Left hindlimb (tissue), 1 donor: ENCODE data around the gene SRP72.
"Not testable (repeated sequence)": the region's sequence is repeated elsewhere in the genome, so short reads cannot be mapped to it uniquely, and the experiment has no call there.

Source experiments
- DNase-seq: peaks from one replicate; pipeline ENCODE4 v3.0.0-alpha.2; 2018

The SRP72 gene, protein sequence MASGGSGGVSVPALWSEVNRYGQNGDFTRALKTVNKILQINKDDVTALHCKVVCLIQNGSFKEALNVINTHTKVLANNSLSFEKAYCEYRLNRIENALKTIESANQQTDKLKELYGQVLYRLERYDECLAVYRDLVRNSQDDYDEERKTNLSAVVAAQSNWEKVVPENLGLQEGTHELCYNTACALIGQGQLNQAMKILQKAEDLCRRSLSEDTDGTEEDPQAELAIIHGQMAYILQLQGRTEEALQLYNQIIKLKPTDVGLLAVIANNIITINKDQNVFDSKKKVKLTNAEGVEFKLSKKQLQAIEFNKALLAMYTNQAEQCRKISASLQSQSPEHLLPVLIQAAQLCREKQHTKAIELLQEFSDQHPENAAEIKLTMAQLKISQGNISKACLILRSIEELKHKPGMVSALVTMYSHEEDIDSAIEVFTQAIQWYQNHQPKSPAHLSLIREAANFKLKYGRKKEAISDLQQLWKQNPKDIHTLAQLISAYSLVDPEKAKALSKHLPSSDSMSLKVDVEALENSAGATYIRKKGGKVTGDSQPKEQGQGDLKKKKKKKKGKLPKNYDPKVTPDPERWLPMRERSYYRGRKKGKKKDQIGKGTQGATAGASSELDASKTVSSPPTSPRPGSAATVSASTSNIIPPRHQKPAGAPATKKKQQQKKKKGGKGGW

DNA sequence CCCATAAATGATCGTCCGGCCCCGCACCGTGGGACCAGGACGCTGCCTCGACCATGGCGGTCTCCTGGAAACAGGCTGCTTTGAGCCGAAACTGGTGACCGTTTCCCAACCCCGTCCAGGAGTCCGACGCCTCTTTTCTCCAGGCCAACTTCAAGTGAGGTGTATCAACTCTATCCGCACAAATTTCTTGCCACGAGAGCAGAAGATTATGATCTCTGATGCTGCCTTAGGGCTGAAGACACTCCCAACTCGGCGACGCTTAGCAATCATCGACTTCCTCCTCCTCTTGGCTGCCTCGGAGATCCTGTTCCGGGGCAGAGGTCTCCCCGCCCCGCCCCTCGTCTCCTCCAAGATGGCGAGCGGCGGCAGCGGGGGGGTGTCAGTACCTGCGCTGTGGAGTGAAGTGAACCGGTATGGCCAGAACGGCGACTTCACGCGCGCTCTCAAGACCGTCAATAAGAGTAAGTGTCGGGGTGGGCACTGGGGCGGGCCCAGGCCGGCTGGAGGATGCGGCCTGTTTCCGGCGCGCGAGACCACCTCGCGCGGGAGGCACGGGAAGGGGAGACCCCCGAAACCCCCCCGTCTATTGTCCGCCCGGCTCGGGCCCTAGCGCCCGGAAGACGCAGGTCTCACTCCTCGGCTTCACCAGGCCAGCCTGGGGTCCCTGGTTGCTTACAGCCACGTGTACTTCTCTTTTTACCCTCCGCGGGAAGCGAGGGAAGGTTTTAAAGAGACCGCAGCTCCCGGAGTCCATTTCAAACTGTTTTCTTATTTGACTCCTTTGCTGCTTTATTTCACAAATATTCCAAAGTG lies at the start of gene SRP72:
TSS of gene SRP72 (plus strand) at position 334 of the 813 bp plus-strand sequence. CDS start at position 353, 19 bp downstream.
- peak; percentile 93 for DNase-seq

DNA sequence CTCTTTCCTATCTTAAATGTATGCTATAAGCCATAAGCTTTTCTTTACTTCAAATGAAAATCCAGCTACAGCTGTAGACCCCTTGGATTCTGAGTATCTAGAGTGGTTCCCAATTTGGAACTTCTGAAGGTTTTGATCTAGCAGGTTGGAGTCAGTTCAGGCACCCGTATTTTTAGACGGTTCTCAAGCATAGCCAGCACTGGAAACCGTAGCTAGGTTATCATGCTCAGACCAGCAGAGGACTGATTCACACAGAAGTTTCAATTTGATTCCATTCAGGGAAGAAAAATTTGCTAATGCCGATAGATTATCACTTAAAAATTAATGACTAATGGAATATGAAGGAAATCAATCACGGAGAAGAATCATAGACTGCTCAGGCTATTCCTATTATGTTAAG lies 43.2 kb upstream of the SRP72 start:
- DNase-seq = no peak

DNA sequence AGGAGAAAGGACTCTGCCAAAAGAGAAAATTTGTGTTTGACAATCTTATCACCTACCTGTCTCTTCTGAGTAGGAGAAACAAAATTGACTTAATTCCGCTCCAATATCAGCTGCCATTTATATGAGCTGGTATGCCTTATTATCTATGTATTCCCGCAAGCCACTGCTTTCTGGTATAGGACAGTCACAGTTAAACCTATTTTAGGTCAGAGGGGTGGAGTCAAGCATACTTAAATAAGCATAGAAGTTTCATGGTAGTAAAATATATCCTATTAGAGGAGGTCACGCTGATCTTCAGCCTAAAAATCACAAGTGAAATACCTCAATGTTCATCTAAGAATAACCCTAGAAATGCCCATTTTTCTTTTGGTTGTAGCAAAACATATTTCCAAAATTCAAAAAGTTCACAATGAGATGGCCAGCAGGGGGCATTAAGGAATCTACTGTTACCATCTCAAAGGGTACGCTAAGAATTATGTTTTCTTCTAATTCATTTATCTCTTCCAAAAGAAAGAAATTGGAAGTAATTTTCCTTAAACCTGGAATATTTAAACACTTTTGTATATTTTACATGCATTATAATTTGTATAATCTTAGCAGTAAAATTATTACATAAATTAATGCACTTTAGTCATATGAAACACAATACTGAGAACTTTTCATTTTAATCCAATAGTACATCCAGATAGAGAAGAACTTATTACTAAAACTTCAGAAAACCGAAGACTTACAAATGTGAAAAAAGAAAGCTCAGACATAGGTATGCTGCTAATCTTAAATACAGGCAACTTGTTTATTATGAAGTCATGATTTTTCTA lies 42.5 kb upstream of the SRP72 start:
- DNase-seq = no peak

DNA sequence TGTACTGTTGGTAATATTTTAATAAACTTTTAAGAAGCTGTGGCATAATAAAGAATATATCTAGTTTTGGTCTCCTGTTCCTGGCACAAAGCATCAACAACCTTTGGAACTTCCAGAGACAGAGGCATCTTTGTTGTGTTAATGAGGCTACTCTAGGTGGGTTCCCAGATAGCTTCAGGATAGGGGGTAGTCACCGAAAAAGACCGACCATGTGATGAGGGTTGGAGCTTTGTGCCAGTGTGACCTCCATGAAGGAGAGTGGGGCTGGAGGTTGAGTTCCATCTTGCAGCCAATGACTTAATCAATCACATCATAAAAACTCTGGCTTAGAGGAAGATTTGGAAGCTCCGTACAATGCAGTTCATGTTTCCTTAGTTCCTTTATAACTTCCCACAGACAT lies 41.9 kb upstream of the SRP72 start:
- DNase-seq = no peak

DNA sequence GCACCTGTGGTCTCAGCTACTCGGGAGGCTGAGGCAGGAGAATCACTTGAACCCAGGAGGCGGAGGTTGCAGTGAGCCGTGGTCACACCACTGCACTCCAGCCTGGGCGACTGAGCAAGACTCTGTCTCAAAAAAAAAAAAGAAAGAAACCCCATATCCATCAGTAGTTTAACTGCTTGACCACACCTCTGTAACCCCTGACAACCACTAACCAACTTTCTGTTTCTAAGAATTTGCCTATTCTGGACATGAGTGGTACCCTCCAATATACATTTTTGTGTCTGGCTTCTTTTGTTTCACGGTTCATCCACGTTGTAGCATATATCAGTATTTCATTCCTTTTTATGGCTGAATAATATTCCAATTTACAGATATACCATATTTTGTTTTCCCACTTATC lies 41.1 kb upstream of the SRP72 start:
- DNase-seq = no peak

DNA sequence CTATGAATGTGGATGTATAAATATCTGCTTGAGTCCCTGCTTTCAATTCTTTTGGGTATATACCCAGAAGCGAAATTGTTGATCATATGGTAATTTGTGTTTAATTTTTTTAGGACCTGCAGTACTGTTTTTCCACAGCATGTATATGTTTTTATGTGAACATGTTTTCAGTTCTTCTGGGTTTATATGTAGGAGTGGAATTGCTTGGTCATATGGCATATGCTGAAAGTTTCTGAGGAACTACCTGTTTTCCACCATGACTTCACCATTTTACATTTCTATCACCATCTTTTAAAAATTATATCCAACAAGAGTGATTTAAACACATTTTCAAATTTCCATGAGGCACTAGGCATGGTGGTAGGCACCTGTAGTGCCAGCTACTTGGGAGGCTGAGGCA lies 40.2 kb upstream of the SRP72 start:
- no peak for DNase-seq

DNA sequence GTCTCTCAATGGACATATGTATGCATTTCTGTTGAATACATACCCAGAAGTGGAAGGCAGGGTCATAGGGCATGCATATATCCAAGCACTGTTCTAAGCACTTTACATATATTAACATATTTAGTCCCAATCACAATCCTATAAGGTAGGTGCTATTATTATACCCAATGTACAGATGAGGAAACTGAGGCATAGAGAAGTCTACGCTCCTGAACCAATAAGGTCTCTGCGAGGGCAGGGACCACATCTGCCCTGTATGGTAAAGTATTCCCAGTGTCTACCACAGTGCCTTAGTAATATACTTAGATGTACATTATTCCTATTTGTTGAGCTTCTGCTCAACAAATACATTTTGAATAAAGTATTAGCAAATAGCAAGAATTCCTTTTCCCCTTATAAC lies 37.2 kb upstream of the SRP72 start:
- DNase-seq = no peak

DNA sequence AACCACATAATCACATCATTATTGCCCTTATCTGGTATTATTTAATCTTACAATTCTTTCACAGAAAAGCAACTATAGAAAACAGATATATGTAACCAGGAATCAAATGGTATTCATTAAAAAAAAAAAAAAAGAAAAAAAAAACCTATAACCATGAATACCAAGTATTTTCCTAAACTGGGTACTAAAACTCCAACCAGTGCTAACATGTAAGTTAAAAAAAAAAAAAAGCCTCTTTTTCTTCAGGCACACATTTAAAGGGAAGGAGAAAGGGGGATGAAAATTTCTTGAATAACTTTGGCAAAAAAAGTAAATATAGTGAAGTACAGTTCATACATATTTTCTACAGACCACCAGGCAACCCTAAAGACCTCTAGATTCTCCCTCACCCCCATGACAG lies 34.1 kb upstream of the SRP72 start:
- DNase-seq = no peak

DNA sequence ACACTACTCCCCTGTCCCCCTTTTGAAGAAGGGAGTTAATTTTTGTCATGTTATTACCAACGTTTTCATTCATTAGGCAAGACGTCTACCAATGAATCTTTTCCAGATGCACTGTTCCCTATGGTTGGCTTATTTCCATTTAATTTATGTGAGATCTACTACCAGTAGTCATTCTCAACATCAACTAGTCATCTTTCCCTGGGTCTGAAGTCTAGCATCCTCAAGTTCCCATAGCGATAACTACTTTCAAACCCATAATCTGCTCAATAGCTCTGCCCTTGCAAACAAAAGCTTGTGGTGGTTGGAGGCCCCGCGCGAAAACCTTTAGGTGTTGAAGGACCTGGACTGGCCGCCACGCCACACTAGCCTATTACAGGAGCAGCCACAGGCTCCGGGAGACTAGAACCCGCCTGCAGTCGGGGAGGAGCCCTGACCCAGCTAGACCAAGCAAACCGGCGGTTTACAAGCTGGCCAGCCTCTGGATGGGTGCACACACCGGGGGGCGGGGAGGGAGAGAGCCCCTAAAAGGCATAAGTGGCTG lies 32.7 kb upstream of the SRP72 start:
- peak; percentile 67 for DNase-seq

DNA sequence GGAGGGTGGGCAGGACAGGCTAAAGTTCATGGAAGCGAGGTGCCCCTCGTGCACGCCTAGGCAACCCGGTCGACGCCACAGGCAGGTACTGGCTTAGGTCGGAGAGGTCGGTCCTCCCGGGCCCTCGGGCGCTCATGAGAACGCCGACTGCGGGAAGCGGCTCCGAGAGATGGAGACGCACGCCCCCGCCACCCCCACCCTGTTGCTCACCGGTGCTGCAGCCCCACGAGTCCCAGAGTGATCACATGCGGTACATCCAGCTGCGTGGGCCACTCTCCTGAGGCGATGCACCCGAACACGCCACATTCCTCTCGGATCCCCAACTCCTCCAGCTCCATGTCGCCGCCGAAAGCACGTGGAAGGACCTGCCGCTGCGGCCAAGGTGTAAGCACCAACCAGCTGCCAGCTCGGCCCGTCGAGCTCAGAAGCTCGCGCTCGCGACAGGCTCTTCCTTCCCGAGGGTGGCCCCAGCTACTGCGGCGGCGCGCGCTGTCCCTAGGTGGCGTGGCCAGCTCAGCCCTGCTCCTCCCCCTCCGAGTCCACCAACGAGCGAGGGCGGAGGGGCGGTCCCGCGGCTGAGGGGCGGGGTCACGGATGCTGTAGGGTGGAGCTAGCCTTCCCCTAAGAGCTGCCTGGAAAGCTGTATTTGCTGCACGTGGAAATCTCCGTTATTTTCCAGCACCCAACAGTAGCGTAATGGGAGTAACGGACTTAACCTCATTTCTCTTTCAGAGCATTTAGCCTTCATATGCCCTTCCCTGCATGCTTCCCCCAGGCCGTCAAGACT lies 32.1 kb upstream of the SRP72 start, which contains the start of gene PPAT:
TSS of gene PPAT (minus strand) at position 476 of the 787 bp plus-strand sequence. CDS start at position 338, 138 bp downstream.
- DNase-seq = peak; percentile 99

DNA sequence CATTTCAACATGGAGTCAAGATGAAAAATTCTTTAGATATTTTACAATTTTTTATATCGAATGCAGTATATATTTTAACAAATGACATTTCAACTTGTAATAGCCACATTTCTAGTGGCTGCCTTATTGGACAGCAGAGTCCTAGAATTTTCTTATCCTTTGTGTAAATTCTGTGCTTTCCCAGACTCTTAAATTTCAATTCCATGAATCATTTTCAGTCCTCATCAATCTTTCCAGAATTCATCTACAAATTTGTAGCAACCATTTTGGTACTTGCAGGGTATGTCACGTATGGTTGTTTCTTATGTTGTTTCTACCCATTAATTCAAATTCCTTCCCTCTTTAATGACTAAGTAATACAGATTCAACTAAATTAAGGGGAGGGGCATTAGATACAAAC lies 28.7 kb upstream of the SRP72 start:
- DNase-seq = no peak

DNA sequence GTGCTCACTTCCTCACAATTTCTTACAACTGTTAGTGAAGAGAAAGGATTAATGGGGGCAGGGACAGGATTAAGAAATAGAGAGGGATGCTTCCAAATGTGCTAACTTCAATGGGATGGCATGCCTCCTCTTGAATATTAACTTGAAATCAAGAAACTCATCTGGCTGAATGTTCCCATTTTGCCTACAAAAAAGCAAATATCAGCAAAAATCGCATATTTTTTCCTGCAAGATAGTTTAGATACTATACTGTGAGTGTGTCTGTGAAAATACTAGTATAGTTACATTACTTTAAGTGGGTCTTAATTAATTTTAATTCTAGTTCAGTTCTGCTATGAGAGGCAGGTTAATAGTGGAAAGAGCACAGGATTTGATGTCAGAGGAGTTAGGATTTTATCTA lies 26.4 kb upstream of the SRP72 start:
- DNase-seq = no peak

DNA sequence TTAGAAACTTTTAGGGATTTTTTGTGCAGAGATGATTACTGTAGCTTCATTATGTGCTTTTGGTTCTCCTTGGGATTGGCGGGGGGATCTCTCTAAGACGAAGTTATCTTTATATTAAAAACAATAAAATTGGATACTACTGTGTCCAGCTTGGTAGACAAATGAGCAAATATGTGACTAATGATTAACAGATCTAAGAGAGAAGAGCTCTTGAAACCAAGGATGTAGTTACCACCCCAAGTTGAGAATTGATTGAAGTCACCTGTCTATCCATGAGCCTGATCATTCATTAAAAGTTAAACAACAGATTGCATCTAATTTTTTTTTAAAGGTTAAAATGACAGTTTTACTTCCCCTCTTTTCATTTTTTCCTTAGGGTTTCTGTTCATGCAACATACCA lies 22.7 kb upstream of the SRP72 start:
- DNase-seq = no peak

DNA sequence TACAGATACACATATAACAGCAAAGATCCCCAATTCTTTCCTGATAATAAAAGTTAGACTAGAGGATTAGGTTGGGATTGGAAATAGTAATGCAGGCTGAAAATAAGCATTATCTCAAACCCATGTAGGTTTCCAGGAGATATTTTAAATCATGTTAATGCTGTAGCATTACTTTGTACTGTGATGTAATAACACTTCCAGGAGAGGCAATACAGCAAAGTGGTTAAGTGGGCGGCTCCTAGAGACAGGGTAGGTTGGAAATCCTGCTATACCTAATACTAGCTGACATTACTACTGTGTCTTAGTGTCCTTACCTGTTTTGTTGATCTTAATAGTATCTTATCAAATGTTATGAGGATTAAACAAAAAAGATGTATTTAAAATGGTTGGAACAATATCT lies 21.7 kb upstream of the SRP72 start:
- no peak for DNase-seq

DNA sequence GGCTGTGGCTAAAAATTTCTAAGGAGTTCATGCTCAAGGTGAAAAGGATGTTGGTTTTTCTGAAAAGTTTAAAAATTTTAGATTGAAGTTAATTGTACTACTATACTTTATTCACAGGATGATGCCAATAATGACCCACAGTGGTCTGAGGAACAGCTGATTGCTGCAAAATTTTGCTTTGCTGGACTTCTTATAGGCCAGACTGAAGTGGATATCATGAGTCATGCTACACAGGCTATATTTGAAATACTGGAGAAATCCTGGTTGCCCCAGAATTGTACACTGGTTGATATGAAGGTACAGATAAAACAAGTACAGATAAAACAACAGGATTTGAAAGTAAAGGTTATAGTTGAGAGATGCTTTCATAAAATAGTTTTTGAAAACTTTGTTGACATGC lies 19.1 kb upstream of the SRP72 start:
- DNase-seq = no peak

DNA sequence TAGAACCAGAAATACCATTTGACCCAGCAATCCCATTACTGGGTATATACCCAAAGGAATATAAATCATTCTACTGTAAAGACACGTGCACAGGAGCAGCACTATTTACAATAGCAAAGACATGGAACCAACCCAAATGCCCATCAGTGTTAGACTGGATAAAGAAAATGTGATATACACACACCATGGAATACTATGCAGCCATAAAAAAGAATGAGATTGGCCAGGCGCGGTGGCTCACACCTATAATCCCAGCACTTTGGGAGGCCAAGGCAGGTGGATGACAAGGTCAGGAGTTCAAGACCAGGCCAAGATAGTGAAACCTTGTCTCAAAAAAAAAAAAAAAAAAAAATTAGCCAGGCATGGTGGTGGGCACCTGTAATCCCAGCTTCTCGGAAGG lies 17.9 kb upstream of the SRP72 start:
- not testable (repeated sequence) for DNase-seq

DNA sequence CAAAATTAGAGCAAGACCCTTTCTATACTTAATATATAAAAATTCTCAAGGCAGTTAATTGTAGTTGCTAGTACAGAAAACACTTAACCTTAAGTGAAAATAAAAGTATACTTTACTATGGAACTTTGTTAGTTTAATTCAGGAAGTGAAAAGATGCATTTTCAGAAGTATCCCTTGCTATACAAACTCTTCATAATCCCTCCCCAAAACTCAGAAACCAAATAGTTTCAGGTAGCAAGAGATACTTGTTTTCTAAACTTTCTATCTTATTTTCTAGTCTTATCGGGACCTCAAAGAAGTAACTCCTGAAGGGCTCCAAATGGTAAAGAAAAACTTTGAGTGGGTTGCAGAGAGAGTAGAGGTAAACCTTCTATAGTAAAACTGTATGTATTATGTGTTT lies 17.1 kb upstream of the SRP72 start:
- DNase-seq = no peak

DNA sequence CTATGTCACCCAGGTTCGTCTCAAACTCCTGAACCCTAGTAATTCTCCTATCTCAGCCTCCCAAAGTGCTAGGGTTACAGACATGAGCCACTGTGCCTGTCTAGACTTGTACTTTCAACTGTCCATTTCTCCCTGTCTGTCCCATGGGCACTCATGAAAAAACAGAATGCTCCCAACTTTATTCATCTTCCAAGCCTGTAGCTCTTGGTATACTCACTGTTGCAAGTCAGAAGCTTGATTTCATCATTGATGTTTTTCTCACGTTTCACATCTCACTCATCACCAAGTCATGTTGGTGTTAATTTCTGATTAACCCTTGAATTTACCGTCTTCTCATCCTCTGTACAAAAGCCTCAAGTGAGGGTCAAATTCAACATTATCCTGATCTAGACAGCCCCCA lies 7.3 kb upstream of the SRP72 start:
- DNase-seq = no peak

DNA sequence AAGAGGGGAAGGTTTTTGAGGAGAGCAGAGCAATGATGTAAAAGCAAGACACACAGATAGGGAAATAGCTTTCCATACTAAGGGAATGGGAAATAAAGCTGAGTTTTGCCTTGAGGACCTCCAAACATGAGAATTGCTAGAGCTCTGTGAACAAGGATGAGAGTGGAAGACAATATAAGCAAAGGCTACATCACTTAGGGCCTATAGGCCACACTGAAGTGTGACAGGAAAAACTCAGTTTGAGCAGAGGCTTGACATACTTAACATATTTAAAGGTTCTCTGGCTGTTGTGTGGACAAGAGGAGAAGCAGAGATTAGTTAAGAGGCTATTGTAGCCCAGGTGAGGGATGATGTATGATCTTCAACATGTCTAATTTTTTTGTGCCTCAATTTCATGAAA lies 5.3 kb upstream of the SRP72 start:
- DNase-seq = no peak

DNA sequence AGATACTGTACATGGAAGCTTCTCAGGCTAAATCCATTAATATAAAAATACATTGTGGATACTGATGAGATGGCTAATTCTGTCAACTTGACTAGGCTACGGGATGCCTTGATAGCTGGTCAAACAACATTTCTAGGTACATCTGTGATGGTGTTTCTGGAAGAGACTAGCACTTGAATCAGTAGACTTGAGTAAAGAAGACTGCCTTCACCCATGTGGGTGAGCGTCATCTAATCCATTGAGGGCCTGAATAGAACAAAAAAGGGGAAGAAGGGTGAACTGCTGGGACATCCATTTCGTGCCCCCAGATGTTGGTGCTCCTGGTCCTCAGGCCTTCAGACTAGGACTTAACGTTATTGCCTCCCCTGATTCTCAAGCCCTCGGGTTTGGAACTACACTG lies 3.7 kb upstream of the SRP72 start:
- no peak for DNase-seq

DNA sequence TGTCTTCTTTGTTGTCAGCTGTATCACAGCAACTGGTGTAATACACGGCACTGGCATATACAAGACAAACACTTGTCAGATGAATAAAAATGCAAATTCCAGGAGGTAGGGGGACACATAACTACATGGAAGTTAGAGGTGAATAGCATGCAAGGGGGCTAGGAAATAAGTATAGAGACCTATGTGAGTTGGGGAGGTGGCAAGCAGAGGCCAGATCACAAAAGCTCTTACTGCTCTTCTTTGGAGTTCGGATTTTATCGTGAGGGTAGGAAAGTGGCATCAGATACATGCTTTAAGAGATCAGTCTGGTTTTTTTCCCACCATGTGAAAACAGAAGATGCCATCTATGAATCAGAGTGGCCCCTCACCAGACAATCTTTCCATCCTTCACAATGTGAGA lies 2.8 kb upstream of the SRP72 start:
- DNase-seq = no peak
